ENCODE measurements around the gene FNDC3B. TPM values are rescaled to one million over a fixed set of nuclear protein-coding genes. Genes with fewer than 3 reads are reported as not detected.

Gene FNDC3B
- total and polyA plus RNA-seq, 2 of the 8 experiments (the other 6 are each of a cell fraction or from before 2014, with no cell fraction given), result 14.1 to 44.4 TPM

DNA sequence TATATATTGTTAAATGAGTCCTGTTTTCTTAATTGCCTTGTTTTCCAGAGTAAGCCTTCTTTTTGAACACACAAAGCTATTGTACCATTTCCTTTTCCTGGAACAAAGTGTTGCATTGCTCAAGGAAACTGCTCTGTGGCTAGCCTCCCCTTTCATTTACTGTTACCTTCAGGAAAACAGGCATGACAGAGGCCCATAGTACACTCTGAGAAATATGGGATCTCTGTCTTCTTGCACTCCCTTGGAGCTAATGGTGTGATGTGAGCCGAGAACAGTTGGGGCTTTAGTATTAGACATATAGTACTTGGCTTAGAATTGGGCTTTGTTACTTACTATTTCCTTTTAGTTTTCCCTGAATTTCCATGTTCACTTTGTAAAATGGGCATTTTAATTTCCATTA lies 215.2 kb downstream of the FNDC3B start:
- no peak overlapping the region for H2AK5ac ChIP-seq (ENCODE audit: low read depth, low read length)
- no peaks in the 10 kb centered on the region for H3K9me3 ChIP-seq (ENCODE audit: insufficient read depth in 2 of 2, low read depth in 1 of 2, low read length in 1 of 2)
- no peak overlapping the region for H2BK20ac ChIP-seq (ENCODE audit: low read length)
- DNase-seq (ENCODE audit: low read depth in 1 of 2, low spot score in 2 of 2), result no peak
- no peak for TF ChIP-seq CBX8 (IDR thresholded peaks at IDR 0.05; ENCODE audit: borderline replicate concordance, low read depth, low read length)
- no peak for TF ChIP-seq CEBPB (IDR thresholded peaks at IDR 0.05; ENCODE audit: low read depth, low read length)
- TF ChIP-seq GTF2F1 (IDR thresholded peaks at IDR 0.05; ENCODE audit: borderline replicate concordance, low read depth, low read length), result no peak
- TF ChIP-seq RNF2 (IDR thresholded peaks at IDR 0.05; ENCODE audit: borderline replicate concordance, low read depth, low read length, missing control alignments, poor library complexity, severe bottlenecking), result no peak
- TF ChIP-seq GABPA (IDR thresholded peaks at IDR 0.05; ENCODE audit: borderline replicate concordance, insufficient read depth, low read length), result no peak
- no peak overlapping the region for H2AFZ ChIP-seq (ENCODE audit: low read length)
- no peak overlapping the region for H2BK15ac ChIP-seq (ENCODE audit: low read length)
- no peak overlapping the region for H3K4me2 ChIP-seq (ENCODE audit: insufficient read depth in 1 of 2, low read depth in 2 of 2, low read length in 2 of 2)
- H3K79me2 ChIP-seq (ENCODE audit: control insufficient read depth in 1 of 2, insufficient read depth in 2 of 2, low read length in 2 of 2), result no peaks in the 10 kb centered on the region
- H3K9ac ChIP-seq (replicated peaks in 1 of 4; ENCODE audit: extremely low read depth in 1 of 4, low read depth in 3 of 4, low read length in 3 of 4), result no peak overlapping the region
- H3K36me3 ChIP-seq (ENCODE audit: control insufficient read depth in 2 of 4, insufficient read depth in 4 of 4, low read length in 3 of 4), result peaks cover 0 to 10% (median 2%) of the 10 kb centered on the region in 4 experiments; a peak in 2 of 8 replicates
- peaks cover 0 to 4% (median 3%) of the 10 kb centered on the region in 4 experiments; a peak in 4 of 7 replicates for H3K4me1 ChIP-seq (replicated peaks in 1 of 4; ENCODE audit: control insufficient read depth in 3 of 4, insufficient read depth in 4 of 4, low read length in 3 of 4)
- no peak overlapping the region for H2BK120ac ChIP-seq (replicated peaks; ENCODE audit: low read depth, low read length)
- no peak overlapping the region for H3K4me3 ChIP-seq (ENCODE audit: extremely low read depth in 1 of 4, insufficient read depth in 2 of 4, low read depth in 3 of 4, low read length in 4 of 4)
- no peak overlapping the region for H3K4ac ChIP-seq (replicated peaks; ENCODE audit: insufficient read length, low read depth, low read length)
- no peaks in the 10 kb centered on the region for H4K20me1 ChIP-seq (replicated peaks in 1 of 2; ENCODE audit: control insufficient read depth in 1 of 2, insufficient read depth in 2 of 2, low read length in 2 of 2)
- H3K27ac ChIP-seq (ENCODE audit: low read depth, low read length), result no peak overlapping the region
- H2BK12ac ChIP-seq (ENCODE audit: low read depth, low read length), result no peak overlapping the region
- H3K56ac ChIP-seq (replicated peaks; ENCODE audit: insufficient read length, low read depth, low read length), result no peak overlapping the region
- WGBS, 2 experiments (ENCODE audit: extremely low coverage in 1 of 2, insufficient coverage in 1 of 2, insufficient read length in 1 of 2, insufficient replicate concordance in 2 of 2, low coverage in 1 of 2, low lambda C conversion rate in 2 of 2, missing lambda C conversion rate in 1 of 2), result 91% methylated on average over 1 of the region's 1 CpG; no CpG with 5 or more reads in 1 of the 2 experiments
- no peak overlapping the region for H3K14ac ChIP-seq (ENCODE audit: insufficient read length)
- no peak overlapping the region for H3K23ac ChIP-seq (ENCODE audit: insufficient read length)
- H4K5ac ChIP-seq (ENCODE audit: insufficient read length, low read depth, low read length), result no peak overlapping the region
- FAIRE-seq, result no peak
- no peak overlapping the region for H2BK5ac ChIP-seq (ENCODE audit: low read depth, low read length)
- no peaks in the 10 kb centered on the region; the same call in 1 of the 2 replicates for H3K23me2 ChIP-seq (ENCODE audit: low read depth, low read length)
- CTCF ChIA-PET (ENCODE audit: partially characterized antibody), result interaction anchor here (1.5 to 2.2 kb wide), 2 partner anchors 12 to 19 kb away, joined by 4 to 6 read pairs; no protein-coding TSS in a partner anchor
- H4K91ac ChIP-seq (replicated peaks; ENCODE audit: insufficient read length, low read length), result no peak overlapping the region
- no peaks in the 10 kb centered on the region for H3K27me3 ChIP-seq (replicated peaks in 1 of 4; ENCODE audit: control insufficient read depth in 3 of 4, extremely low read depth in 1 of 4, insufficient read depth in 3 of 4, low read length in 3 of 4)
- no peaks in the 10 kb centered on the region for H3K79me1 ChIP-seq (ENCODE audit: low read depth, low read length)
- no peak overlapping the region for H4K8ac ChIP-seq (ENCODE audit: extremely low read depth, insufficient read depth, low read length)
- POLR2A ChIA-PET (ENCODE audit: partially characterized antibody), result interaction anchor here (0.6 kb wide), 1 partner anchor 539 kb away, joined by 3 read pairs; no protein-coding TSS in a partner anchor
- no peak overlapping the region for H3K18ac ChIP-seq (ENCODE audit: extremely low read depth, low read length)
